ENCODE results near the gene LMF1.

The LMF1 gene

DNA sequence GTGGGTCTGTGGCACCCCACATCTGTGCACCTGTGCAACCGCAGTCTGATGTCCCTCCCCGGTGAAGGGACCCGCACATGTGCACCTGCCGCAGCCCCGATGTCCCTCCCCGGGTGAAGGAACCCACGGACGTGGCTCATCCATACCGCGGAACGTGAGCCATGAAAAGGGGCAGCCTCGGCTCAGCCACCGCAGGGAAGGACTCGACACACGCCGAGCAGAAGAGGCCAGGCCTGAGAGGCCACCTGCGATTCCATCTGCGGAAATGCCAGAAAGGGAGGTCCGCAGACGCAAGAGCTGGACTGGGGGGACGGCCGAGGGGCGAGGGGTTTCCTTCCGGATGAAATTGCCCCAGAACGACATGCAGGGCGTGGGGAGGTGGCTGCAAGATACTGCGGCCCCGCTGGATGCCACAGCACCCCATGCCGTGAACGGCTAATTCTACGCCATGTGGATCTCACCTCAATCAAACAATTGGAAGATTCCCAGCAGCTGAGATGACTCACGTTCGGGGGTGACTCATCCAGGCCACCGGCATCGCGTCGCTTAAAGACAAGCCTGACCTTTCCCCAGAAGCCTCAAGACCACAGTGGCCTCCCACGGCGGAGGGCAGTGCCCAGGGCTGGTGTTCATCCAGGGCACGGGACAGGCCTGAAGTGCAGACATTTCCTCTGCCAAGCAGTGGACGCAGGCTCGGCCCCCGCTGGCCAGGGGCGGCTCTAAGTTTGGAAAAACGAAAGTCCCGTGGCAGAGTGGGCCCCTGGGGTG lies 31.8 kb upstream of the LMF1 start:
- peak; percentile 55 for DNase-seq

DNA sequence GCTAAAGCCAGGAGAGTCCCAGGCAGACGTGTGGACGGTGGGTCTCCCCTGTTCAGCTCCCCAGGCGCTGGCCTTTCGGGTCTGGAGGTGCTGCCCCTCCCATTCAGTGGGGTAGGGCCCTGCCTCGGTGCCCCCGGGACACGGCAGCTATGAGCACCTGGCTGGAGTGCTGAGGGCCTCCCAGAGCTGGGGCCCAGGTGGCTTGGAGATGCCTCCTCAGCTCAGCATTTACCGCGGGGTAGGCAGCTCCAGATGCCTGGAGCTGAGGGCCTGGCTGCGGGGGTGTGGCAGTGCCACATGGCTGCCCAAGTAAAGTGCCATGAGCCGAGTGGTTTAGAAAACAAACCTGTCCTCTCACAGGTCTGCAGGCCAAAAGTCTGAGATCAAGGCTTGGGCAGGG lies 30.3 kb upstream of the LMF1 start:
- no peak for DNase-seq

DNA sequence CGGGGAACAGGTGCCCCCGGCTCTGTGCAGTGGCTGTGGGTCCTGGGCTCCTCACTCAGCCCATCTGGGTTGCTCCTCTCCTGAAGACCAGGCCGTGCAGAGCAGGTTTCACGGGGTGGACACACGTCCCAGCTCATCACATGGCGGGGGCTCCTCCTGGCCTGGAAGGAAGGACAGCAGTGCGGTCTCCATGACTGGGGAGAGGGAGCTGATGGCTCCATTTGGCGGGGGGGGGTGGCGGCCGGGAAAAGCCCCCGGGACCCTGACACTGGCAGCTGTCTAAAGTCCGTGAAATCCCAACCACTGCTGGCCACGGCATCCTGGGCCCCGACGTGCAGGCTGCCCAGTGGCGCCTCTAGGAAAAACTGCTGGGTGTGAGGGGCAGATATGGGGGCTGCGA lies 29.8 kb upstream of the LMF1 start:
- DNase-seq: no peak

DNA sequence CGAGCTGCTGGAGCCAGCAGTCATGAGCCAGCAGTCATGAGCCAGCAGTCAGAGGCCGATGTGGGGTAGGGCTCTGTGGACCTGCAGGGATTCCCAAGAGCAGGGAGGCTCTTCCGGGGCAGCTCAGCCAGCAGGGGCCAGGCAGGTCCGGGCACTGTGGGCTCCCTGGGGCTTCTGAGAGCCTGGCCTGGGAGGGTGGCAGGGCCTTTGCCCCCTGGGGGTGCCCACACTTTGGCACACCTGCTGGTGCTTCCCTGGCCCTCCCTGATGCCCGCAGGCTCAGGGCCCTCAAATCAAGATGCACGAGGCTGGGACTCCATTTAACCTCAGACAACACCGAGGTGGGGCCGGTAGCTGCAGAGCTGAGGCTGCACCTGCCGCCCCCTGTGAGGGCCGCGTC lies 28.9 kb upstream of the LMF1 start:
- no peak for DNase-seq

DNA sequence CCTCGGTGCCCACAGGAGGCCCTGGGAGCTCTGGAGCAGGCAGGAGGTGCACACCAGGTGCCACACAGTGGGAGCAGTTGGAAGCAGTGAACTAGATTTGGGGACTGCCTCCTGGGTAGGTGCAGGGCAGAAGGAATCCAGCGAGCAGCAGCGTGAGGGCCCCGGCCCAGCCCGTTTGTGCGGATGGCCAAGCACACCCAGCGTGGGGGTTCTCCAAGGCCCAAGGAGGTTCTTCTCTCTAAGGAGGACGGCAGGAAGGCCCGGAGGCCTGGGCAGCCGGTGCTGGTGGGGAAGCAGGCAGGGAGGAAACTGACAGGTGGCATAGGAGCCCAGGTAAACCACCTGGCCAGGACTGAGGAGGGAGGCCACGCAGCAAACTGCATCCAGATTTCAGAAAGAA lies 27.8 kb upstream of the LMF1 start:
- no peak for DNase-seq

DNA sequence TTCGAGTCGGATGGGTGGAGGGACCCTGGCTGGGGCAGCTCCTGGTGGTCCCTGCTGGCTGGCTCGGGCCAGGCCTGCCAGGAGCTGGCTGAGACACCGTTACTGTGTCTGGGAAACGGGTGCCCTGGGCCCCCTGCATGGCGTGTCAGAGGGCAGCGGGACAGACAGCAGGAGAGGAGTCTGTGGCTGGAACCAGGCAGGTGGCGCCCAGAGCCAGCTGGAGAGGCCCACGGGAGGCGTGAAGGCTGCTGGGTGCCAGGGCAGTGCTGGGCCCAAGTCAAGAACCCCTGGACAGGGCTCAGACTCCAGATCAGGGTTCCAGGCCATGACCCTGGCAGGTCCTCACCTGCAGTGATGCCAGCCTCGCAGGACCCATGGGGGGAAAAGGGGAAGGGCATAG lies 27.4 kb upstream of the LMF1 start:
- no peak for DNase-seq

DNA sequence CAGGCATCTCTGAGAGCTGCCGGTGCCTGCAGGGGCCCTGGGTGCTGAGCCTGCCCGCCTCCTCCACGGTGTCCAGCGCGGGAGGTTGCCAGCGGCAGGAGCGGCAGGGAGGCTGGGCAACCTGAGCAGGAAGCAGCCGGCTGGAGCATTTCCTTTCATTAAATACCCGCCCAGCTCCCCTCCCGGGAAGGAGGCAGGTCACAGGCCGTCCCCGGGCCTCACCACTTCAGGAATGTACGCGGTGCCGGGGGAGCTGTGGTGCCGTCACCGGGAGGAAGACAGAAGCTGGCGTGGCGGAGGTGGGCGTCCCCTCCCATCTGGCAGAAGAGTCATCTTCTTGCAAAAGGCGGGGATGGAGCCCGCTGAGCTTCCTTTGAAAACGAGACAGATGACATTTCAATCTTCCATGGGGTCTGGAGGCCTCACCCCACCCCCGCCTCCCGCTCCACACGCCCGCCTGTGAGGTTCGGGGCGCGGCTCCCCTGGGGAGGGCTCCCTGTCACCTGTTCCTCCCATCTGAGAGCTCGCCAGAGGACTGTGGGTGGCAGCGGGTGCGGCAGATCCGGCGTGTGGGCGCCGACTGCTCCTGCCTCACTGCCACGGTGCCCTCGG lies 26.8 kb upstream of the LMF1 start:
- DNase-seq: peak; percentile 36

DNA sequence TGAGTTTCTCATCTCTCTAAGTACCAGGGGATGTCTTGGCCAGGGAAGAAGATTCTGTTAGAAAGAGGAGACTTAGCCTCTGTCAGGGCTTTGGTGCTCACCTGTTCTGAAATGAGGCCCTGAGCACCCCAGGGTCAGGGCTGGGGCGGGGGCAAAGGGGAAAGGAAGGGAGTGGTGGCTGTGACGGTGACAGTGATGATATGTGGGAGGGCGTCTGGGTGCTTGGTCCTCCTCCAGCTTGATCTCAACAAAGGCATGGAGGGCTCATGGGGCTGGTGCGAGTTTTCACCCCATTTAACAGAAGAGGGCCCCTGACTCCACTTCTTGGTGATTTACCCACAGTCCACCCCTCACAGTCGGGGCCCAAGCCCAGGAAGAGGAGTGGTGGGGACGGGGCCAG lies 25.9 kb upstream of the LMF1 start:
- no peak for DNase-seq

DNA sequence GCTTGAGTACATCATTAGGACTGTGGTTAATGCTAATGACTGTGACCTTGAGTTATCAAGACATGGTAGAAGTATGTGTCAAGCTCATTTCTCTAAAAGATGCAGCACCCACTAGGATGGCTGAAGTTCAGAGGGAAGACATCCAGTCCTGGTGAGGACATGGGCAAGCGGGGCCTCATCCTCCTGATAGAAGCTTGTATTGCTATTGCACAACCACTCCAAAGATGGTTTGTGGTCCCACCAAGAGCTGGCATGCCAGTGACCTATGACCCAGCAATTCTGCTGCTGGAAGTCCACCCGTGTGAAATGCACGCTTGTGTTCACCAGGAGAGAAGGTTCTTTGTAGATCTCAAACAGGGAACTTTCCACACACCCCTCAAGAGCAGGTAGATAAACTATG lies 25.0 kb upstream of the LMF1 start:
- no peak for DNase-seq

DNA sequence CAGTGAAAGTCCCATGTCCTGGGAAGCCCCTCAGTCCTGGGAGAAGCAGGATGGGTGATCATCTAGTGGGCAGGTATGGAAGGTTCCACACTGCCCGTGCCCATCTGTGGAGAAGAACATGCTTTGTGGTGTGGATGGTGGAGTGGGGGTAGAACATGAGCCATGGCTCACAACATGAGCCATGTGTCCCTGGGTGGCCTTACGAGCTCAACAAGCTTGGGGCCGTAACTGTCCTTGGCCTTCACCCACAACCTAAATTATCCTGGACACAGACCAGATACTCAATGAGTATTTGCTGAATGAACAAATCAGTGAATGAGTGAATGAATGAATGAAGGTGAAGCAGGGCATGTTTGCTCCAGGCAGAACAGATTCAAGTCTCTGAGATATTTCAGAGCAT lies 24.3 kb upstream of the LMF1 start:
- no peak for DNase-seq

DNA sequence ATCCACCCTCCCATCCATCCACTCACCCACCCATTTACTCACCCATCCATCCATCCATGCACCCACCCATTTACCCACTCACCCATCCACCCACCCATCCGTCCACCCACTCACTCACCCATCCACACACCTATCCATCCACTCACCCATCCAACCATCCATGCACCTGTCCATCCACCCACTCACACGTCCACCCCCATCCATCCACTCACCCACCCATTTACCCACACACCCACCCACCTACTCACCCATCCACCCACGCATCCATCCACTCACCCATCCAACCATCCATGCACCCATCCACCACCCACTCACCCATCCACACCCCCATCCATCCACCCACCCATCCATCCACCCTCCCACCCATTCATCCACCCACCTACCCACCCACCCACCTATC lies 22.9 kb upstream of the LMF1 start:
- no peak for DNase-seq

DNA sequence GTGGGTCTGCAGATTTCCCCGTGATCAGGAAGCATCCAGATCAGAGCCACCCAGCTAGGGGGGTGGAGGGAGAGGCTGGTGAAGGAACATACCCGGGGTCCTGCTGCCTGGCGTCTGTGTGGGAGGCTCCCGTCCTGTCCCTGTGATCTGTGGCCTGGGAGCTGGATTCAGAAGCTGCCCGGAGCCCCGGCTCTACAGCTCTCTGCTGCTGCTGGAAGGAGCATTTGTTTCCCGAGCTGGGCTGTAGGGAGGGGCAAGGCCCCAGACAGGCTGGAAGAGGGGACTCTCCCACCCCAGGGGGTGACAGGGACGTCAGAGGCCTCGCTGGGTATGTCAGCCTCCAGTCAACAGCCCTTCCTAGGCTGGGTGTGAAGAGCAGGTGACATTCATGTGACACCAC lies 21.0 kb upstream of the LMF1 start:
- DNase-seq: no peak

DNA sequence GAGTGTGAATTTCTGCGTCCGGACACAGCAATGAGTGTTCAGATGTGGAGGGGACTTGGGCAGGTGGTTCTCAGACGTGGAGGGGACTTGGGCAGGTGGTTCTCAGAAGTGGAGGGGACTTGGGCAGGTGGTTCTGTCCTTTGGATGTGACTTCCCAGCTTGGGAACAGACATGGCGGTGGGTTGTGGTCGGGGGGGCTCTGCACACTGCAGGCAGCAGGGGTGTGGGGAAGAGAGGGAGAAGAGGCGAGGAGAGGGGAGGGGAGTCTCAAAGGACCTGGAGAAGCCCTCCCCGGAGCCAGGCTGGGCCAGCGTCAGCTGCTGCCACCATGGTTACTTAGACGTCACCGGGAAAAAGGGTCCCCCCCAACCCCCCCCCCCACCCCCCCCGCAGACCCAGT lies 20.6 kb upstream of the LMF1 start:
- DNase-seq: no peak

DNA sequence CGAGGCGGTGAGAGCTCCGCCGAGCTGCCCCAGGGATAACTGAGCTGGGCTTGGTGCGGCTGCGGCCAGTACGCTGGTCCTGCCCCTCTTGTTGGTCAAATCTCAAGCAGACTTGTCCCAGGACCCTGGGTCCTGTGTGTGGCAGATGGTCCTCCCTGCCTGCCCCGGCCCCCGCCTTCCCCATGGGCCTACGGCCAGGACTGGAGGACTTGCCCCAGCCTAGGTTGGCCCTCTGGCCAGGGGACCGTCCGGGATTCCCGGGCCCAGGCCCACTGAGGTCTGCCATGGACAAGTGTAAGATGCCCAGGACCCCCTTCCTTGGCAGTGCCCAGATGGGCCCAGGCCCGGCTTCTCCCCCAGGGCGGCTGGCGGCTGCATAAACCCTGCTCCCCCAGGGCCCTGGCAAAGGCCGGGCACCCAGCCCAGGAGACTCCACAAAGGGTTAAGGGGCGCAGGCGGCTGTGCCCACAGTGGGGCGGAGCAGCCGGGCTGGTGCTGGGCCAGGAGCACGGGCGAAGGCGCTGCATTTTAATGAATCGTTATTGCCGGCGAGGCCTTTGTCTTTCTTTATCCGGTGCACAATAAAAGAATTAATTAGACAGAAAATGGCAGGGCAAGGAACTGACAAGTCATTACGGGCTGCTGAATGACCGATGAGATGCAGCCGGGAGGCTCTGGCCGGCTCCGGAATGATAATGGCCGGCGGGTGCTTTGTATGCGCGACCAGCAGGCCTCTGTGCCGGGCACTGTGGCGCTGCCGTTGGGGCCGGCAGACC lies 19.9 kb upstream of the LMF1 start:
- no peak for DNase-seq

DNA sequence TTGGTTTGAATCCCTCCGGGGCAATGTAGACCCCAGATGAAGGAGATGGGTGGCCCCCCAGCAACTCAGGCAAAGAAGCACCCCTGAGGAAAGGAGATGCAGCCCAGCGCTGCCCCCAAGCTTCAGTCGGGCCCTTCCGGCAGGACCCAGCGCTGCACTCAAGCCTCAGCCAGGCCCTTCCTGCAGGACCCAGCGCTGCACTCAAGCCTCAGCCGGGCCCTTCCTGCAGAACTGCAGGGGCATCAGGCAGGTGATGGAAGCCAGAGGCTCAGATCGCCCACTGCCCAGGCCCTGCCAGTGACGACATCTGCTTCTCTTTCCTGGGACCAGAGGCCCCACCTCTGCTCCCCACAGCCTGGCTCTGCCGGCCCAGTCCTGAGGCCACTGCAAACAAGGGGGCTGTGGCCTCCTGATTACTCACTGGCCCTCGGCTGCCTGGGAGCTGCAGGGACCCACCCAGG lies 18.6 kb upstream of the LMF1 start:
- DNase-seq: no peak

DNA sequence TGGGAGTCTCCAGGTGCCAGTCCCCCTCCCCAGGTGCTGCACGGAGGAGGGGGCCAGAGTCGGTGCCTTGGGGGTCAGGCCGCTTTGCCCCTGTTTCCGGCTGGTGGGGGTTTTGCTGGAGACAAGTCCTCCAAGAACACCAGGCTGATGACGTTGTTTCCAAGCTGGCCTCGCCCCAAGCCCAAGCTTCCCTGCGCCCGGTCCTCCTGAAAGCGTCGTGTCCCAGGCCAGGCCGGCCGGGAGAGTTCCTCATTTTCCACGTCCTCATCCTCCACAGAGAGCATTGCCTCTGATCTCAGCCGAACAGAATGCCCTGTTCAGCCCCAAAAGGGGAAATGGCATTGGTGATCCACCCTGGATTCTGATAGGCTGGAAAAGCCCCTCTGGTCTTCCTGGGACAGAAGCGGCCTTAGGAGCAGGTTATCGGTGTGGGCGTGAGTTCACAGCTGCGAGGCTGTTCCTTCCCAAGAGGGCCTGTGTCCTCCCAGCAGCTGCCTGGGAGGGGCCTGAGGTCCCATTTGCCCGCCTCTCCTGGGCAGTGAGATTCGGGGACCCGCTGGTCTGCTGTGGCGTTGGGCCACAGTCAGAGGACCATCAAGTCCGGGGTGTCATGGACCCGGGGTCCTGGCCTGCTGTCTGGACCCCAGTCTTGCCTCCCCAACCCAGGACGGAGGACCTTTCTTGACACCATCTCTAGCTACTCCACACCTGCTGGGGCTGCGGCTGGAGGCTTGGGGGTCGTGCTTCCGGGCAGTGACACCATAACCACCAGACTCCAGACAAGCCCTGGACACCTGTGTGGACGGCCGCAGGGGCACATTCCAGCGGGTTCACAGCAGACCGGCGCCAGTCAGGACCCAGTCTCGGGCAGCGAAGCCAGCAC lies 17.9 kb upstream of the LMF1 start:
- no peak for DNase-seq

DNA sequence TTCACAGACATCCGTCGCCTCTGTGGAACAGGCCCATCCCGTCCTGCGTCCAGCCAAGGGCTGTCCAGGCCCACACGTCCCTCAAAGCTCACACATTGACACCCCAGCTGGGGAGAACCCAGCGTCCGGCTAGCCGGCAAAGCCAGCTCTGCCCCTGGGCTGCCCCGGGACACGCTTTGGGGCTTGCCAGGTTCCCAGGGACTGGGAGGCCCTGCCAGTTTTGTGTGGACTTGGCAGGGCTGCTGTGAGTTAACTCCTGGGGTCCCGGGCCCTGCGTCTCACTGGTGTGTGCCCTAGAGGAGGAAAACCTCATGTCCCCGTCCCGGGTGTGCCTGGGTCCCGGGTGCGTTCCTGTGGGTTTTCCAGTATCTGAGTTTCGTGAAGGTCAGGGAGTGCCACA lies 17.1 kb upstream of the LMF1 start:
- no peak for DNase-seq

DNA sequence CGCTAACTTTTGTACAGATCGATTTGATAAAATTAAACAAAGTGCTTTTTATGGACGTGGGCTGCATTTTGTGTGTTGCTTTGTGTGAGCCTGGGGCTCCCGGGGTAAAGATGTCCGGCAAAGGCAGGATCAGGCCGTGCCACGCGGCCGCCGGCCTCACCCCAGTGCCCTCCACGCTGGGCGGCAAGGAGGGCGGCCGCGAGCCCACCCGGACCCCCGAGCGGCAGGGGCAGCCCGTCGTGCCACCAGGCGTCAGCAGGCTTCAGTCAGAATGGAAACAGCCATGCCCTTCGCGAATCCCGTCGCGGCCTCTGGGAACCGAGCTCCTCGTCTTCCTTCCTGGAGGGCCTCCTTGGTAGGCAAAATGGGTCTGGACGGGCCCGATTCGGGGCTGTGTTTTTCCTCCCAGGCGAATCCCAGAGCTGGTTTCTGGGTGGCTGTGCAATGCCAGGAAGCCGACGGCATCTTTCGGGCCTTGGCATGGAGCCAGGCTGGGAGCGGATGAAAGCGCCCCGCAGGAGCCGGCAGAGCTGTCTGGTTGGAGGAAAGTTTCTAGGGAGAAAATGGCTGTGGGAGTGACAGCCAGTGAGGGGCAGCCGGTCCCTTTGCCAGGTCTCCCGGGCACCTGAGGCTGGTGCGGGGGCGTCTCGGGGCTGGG lies 16.3 kb upstream of the LMF1 start:
- DNase-seq: no peak

DNA sequence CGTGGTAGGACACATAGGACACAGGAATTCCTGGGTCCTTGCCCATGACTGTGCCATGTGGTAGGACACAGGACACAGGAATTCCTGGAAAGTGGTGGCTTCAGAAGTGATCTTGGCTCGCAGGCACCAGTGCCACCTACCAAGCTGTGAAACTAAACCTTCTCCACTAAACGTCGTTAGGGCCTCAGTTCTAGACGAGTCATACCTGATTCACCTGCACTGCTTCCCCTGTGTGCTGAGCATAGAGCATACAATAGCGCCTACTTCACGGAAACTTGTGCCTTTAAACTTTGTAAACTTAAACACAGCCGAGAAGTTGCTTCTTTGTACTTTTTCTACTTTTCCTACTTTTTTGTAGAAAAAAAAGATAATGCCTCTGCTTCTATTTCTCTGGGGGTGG lies 15.6 kb upstream of the LMF1 start:
- no peak for DNase-seq

DNA sequence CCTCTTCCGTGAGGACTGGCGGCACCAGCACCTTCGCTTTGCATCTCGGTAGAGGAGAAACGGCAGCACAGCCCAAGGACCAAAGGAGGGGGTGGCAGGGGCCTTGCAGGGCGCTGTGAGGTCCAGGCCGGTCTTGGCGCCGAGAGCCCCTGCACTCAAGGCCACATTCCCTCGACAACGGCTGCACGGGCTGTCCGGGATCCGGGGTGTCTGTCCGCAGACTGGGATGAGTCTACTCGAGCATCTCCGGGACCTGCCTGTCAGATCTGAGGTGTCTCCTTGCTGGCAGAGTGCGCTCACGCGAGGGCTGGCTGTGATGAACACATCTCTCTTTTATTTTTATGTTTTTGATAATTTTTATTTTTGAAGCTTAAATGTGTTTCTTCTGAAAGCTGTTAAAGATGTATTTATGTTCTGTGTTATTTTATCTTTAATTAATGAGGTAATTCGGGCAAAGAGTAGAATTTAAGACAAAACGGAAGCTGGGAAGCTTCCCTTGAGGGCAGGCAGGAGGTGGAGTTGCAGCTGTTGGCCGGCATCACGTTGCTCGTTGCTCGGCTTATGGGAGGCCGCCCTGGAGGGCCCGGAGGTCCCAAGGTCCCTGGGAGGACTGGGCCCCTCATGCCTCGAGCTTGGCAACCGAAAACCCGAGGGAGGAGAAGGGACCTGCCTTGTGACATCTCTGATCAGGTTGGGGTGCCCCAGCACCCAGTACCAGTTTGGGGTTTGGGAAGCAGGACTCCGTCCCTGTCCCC lies 15.0 kb upstream of the LMF1 start:
- no peak for DNase-seq

DNA sequence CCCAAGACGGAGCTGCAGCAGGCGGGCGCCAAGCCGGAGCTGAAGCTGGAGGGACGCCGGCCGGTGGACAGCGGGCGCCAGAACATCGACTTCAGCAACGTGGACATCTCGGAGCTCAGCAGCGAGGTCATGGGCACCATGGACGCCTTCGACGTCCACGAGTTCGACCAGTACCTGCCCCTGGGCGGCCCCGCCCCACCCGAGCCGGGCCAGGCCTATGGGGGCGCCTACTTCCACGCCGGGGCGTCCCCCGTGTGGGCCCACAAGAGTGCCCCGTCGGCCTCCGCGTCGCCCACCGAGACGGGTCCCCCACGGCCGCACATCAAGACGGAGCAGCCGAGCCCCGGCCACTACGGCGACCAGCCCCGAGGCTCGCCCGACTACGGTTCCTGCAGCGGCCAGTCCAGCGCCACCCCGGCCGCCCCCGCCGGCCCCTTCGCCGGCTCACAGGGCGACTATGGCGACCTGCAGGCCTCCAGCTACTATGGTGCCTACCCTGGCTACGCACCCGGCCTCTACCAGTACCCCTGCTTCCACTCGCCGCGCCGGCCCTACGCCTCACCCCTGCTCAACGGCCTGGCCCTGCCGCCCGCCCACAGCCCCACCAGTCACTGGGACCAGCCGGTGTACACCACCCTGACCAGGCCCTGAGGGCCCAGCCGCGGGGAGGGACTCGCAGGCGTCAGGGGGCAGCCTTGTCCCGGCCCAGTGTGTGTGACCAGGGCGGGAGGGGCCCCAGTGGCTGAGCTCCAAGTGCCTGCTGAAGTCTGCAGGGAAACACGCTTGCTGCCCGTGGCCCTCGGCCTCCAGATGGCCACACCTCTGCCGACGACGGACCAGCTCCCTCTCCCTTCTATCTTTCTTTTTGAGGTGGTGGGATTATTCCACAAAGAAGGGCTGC lies 14.2 kb upstream of the LMF1 start:
- no peak for DNase-seq
